Esophagus muscularis mucosa (tissue), 4 donors: ENCODE measurements around the gene ABCD2.

Experiments
- EP300 ChIP-seq: sonication (generic); formaldehyde crosslinking; IDR thresholded peaks from one replicate; pipeline ENCODE4 v1.6.1; 2017; ENCODE audit warnings: antibody characterized with exemption
- POLR2A ChIP-seq: fragments of 450-650 bp; IDR thresholded peaks from one replicate; pipeline ENCODE4 v1.6.1; 2017; ENCODE audit warnings: antibody characterized with exemption, moderate library complexity, mild to moderate bottlenecking, low read depth
- POLR2AphosphoS5 ChIP-seq, 2 donors: sonication (generic); formaldehyde crosslinking; IDR thresholded peaks; one replicate each; pipeline ENCODE4 v1.6.1; 2017; ENCODE audit warnings: antibody characterized with exemption in 2 of 2
- TF ChIP-seq, protein P1 (sequence below), 3 experiments: fragments of 200-600 bp in 2 of 3; fragments of 450-650 bp in 1 of 3; sonication (generic) in 2 of 3; IDR thresholded peaks; one replicate each; pipeline ENCODE4 v1.5.1; 2017 to 2019; ENCODE audit warnings: antibody characterized with exemption in 3 of 3, mild to moderate bottlenecking in 2 of 3, moderate library complexity in 1 of 3

DNA sequence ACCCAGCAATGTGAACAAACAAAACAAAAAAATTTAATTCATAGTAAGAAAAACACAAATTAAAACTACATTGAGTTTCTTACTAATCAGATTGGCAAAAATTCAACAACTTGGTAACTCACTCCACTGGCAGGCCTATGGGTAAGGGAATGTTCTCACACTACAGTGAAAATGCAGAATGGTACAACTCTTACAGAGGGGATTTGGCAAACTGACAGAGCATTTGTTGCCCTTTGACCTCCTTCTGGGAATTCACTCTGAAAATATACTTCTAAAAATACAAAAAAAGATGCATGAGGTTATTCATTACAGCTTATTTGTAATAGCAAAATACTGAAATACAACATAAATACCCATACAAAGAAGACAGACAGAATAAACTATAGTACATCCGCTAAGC is 32.8 kb downstream of the ABCD2 start:
- TF ChIP-seq, protein P1, sequence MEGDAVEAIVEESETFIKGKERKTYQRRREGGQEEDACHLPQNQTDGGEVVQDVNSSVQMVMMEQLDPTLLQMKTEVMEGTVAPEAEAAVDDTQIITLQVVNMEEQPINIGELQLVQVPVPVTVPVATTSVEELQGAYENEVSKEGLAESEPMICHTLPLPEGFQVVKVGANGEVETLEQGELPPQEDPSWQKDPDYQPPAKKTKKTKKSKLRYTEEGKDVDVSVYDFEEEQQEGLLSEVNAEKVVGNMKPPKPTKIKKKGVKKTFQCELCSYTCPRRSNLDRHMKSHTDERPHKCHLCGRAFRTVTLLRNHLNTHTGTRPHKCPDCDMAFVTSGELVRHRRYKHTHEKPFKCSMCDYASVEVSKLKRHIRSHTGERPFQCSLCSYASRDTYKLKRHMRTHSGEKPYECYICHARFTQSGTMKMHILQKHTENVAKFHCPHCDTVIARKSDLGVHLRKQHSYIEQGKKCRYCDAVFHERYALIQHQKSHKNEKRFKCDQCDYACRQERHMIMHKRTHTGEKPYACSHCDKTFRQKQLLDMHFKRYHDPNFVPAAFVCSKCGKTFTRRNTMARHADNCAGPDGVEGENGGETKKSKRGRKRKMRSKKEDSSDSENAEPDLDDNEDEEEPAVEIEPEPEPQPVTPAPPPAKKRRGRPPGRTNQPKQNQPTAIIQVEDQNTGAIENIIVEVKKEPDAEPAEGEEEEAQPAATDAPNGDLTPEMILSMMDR (IDR thresholded peaks at IDR 0.05): no peak
- no peak for TF ChIP-seq POLR2A
- no peak for TF ChIP-seq POLR2AphosphoS5 (IDR thresholded peaks at IDR 0.05)
- no peak for TF ChIP-seq EP300
